KMS-11 (cell line): ENCODE measurements around the gene HTRA3.

Experiments used
- H2AFZ ChIP-seq: fragments of 200-600 bp; sonication (generic); 2 replicates; pipeline ENCODE4 v1.6.1; 2016; ENCODE audit warnings: antibody characterized with exemption, mixed run types, low read depth
- H3K27ac ChIP-seq: fragments of 200-600 bp; sonication (generic); 2 replicates; pipeline ENCODE4 v1.6.1; 2016; ENCODE audit warnings: mild to moderate bottlenecking, mixed run types
- H3K27me3 ChIP-seq: fragments of 200-600 bp; sonication (generic); 2 replicates; pipeline ENCODE4 v1.6.1; 2017; ENCODE audit warnings: mild to moderate bottlenecking, low read depth, mixed run types, moderate library complexity; ENCODE audit not compliant: insufficient read depth
- H3K36me3 ChIP-seq: fragments of 200-600 bp; sonication (generic); 2 replicates; pipeline ENCODE4 v1.6.1; 2017; ENCODE audit warnings: mild to moderate bottlenecking, mixed run types; ENCODE audit not compliant: insufficient read depth
- H3K4me1 ChIP-seq: fragments of 200-600 bp; sonication (generic); 2 replicates; pipeline ENCODE4 v1.6.1; 2016; ENCODE audit warnings: mild to moderate bottlenecking, low read depth, mixed run types; ENCODE audit not compliant: poor library complexity, severe bottlenecking
- H3K4me2 ChIP-seq: fragments of 200-600 bp; sonication (generic); 2 replicates; pipeline ENCODE4 v1.7.0; 2016; ENCODE audit warnings: mild to moderate bottlenecking, mixed run types
- H3K4me3 ChIP-seq: fragments of 200-600 bp; sonication (generic); IDR thresholded peaks from 2 replicates; pipeline ENCODE4 v1.6.1; 2017; ENCODE audit warnings: low read depth, low read length, mixed read lengths; ENCODE audit not compliant: insufficient read depth
- H3K79me2 ChIP-seq: fragments of 200-600 bp; sonication (generic); 2 replicates; pipeline ENCODE4 v1.6.1; 2016; ENCODE audit warnings: low read depth, mixed run types; ENCODE audit not compliant: insufficient read depth
- H3K9ac ChIP-seq: fragments of 200-600 bp; sonication (generic); 2 replicates; pipeline ENCODE4 v1.6.1; 2016; ENCODE audit warnings: mild to moderate bottlenecking, mixed run types
- H4K20me1 ChIP-seq: fragments of 200-600 bp; sonication (generic); 2 replicates; pipeline ENCODE4 v1.6.1; 2016; ENCODE audit warnings: mild to moderate bottlenecking, mixed run types; ENCODE audit not compliant: insufficient read depth
- CTCF ChIP-seq: fragments of 200-600 bp; sonication (generic); conservative IDR thresholded peaks from 2 replicates; pipeline ENCODE4 v1.6.1; 2017; ENCODE audit warnings: low read depth, mild to moderate bottlenecking, antibody characterized with exemption, low read length, moderate library complexity, mixed read lengths

HTRA3 gene

GRCh38 chr4:8297141-8297601 is 27.6 kb downstream of the HTRA3 start:
- H2AFZ ChIP-seq, result no peak overlapping the region
- no peak overlapping the region for H3K27ac ChIP-seq
- no peaks in the 10 kb centered on the region for H3K36me3 ChIP-seq
- H3K4me2 ChIP-seq, result no peak overlapping the region
- H3K79me2 ChIP-seq, result no peaks in the 10 kb centered on the region
- H3K4me1 ChIP-seq, result no peaks in the 10 kb centered on the region
- H3K27me3 ChIP-seq, result no peaks in the 10 kb centered on the region
- H4K20me1 ChIP-seq, result no peaks in the 10 kb centered on the region
- H3K9ac ChIP-seq, result no peak overlapping the region
- no peak overlapping the region for H3K4me3 ChIP-seq
- no peak for TF ChIP-seq CTCF

GRCh38 chr4:8297691-8298485 is 28.3 kb downstream of the HTRA3 start:
- Histone ChIP-seq H3K27ac (no peak overlapping the region), H3K4me2 (no peak overlapping the region), H3K27me3 (no peaks in the 10 kb centered on the region), H3K4me3 (no peak overlapping the region), H3K4me1 (no peaks in the 10 kb centered on the region), H3K36me3 (no peaks in the 10 kb centered on the region), H3K9ac (no peak overlapping the region), H3K79me2 (no peaks in the 10 kb centered on the region), H2AFZ (no peak overlapping the region), H4K20me1 (no peaks in the 10 kb centered on the region)
- TF ChIP-seq CTCF, result no peak

- no peak overlapping the region for H3K4me3 ChIP-seq
- no peak for TF ChIP-seq CTCF
- no peak overlapping the region for H3K27ac ChIP-seq
- no peak overlapping the region for H3K4me2 ChIP-seq
- H3K4me1 ChIP-seq, result no peaks in the 10 kb centered on the region
- no peaks in the 10 kb centered on the region for H3K79me2 ChIP-seq
- no peak overlapping the region for H3K9ac ChIP-seq
- H2AFZ ChIP-seq, result no peak overlapping the region
- H3K36me3 ChIP-seq, result no peaks in the 10 kb centered on the region
- H3K27me3 ChIP-seq, result no peaks in the 10 kb centered on the region
- no peaks in the 10 kb centered on the region for H4K20me1 ChIP-seq
Measured at GRCh38 chr4:8300832-8301231, 31.3 kb downstream of the HTRA3 start.

GRCh38 chr4:8301851-8302730 is 32.5 kb downstream of the HTRA3 start:
- no peaks in the 10 kb centered on the region for H3K27me3 ChIP-seq
- H2AFZ ChIP-seq, result no peak overlapping the region
- no peak for TF ChIP-seq CTCF
- no peaks in the 10 kb centered on the region for H3K4me1 ChIP-seq
- no peak overlapping the region for H3K27ac ChIP-seq
- H3K9ac ChIP-seq, result no peak overlapping the region
- H4K20me1 ChIP-seq, result no peaks in the 10 kb centered on the region
- H3K36me3 ChIP-seq, result no peaks in the 10 kb centered on the region
- no peak overlapping the region for H3K4me2 ChIP-seq
- no peak overlapping the region for H3K4me3 ChIP-seq
- H3K79me2 ChIP-seq, result no peaks in the 10 kb centered on the region
